Activated B cell treated with CpG ODN at 0.5 μM for 24 hours (primary cell): Measurements from ENCODE around the gene DNAI7. TPM values are rescaled to one million over a fixed set of nuclear protein-coding genes. Genes with fewer than 3 reads are reported as not detected.

Source experiments
- ATAC-seq: fragments of 200-7000 bp; cut with Tn5 transposase; one replicate; pipeline ENCODE4 v1.10.0; 2021; ENCODE audit warnings: low read depth, mild to moderate bottlenecking, moderate library complexity
- CTCF ChIA-PET: fragments of 350-600 bp; sonication (Branson Sonifier 250); formaldehyde crosslinking; loops from one replicate; lab custom pipeline; 2021; ENCODE audit warnings: antibody characterized with exemption; lab: Charles Lee
- POLR2A ChIA-PET: fragments of 350-600 bp; sonication (Branson Sonifier 250); formaldehyde crosslinking; loops from one replicate; lab custom pipeline; 2021; ENCODE audit warnings: antibody characterized with exemption; lab: Charles Lee
- DNase-seq: peaks from one replicate; pipeline ENCODE4 v3.0.0; 2022
- H3K27ac Mint-ChIP-seq: one replicate; pipeline ENCODE4 v1.8.0; 2020; ENCODE audit warnings: mixed read lengths
- H3K27me3 Mint-ChIP-seq: one replicate; pipeline ENCODE4 v1.8.0; 2021; ENCODE audit warnings: mixed read lengths
- H3K36me3 Mint-ChIP-seq: one replicate; pipeline ENCODE4 v1.8.0; 2021; ENCODE audit warnings: low read depth, mixed read lengths
- H3K4me1 Mint-ChIP-seq: one replicate; pipeline ENCODE4 v1.8.0; 2021; ENCODE audit warnings: mixed read lengths
- H3K4me3 Mint-ChIP-seq: one replicate; pipeline ENCODE4 v1.8.0; 2020; ENCODE audit warnings: mild to moderate bottlenecking, mixed read lengths
- H3K9me3 Mint-ChIP-seq: one replicate; pipeline ENCODE4 v1.8.0; 2020; ENCODE audit warnings: mixed read lengths
- intact Hi-C: fragments of 100-400 bp; cut with micrococcal nuclease; formaldehyde crosslinking; loops from one replicate; pipeline ENCODE4 v1.15.1; 2024
- total RNA-seq: library from RNA; stranded (reverse); gene quantifications from 2 replicates; pipeline ENCODE4 v1.2.3, GENCODE V29; 2022
- TF ChIP-seq, protein P1 (sequence below): fragments of 200-600 bp; IDR thresholded peaks from one replicate; pipeline ENCODE4 v1.8.0; 2022; ENCODE audit warnings: antibody characterized with exemption, mild to moderate bottlenecking

DNAI7 gene
- total RNA-seq, 1 donor from 2014 or later, result 0.27 TPM

DNA sequence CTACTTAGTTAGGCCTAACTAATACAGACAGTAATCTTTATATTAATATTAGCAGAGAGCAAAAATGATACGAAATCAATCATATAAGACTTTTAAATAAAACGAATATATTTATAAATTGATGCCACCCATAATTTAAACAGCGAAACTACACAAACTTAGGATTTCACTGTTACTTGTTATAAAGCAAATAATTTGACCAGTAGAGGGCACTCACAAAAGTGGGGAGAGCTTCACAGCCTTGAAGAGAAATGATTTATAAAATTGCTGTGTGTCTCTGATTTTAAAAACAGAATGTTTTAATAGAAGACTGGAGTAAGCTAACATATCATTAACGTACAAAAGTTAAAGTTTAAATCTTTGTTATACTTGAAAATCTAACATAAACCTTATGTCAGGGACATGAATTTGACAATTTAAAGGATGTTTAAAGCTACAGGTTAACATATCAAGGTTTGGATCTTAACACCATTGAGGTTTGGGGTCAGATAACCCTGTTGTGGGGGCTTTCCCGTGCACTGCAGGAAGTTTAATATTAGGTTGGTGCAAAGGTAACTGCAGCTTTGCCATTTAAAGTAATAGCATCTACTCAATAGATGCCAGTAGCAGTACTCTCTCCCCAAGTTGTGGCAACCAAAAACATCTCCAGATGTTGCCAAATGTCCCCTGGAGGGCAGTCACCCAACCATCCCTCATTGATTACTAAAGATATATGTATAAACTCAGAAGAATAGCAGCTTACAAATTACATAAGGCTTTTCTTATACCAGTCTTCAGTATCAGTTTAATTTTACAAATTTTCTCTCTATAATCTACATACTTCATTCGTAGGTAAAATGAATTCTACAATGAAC lies 46.4 kb upstream of the DNAI7 start:
- DNase-seq (no peak), ATAC-seq (peak; percentile 72)
- H3K9me3 Mint-ChIP-seq, result no peaks in the 10 kb centered on the region
- H3K27ac Mint-ChIP-seq, result no peak overlapping the region
- CTCF ChIA-PET, result interaction anchor here (0.8 to 2.4 kb wide), 20 partner anchors 9 to 245 kb away, joined by 3 to 14 read pairs (median 4); partner anchors contain the start of genes DNAI7, ETFRF1 and KRAS
- H3K27me3 Mint-ChIP-seq, result no peaks in the 10 kb centered on the region
- intact Hi-C loops, result loop anchor here (1.0 to 2.0 kb wide), 3 partner anchors 9 to 146 kb away; partner anchors contain the start of gene KRAS
- no peak overlapping the region for H3K4me3 Mint-ChIP-seq
- POLR2A ChIA-PET, result interaction anchor here (0.6 to 2.0 kb wide), 10 partner anchors 9 to 142 kb away, joined by 3 to 18 read pairs (median 6); partner anchors contain the start of genes DNAI7, ETFRF1 and KRAS
- TF ChIP-seq, protein P1, sequence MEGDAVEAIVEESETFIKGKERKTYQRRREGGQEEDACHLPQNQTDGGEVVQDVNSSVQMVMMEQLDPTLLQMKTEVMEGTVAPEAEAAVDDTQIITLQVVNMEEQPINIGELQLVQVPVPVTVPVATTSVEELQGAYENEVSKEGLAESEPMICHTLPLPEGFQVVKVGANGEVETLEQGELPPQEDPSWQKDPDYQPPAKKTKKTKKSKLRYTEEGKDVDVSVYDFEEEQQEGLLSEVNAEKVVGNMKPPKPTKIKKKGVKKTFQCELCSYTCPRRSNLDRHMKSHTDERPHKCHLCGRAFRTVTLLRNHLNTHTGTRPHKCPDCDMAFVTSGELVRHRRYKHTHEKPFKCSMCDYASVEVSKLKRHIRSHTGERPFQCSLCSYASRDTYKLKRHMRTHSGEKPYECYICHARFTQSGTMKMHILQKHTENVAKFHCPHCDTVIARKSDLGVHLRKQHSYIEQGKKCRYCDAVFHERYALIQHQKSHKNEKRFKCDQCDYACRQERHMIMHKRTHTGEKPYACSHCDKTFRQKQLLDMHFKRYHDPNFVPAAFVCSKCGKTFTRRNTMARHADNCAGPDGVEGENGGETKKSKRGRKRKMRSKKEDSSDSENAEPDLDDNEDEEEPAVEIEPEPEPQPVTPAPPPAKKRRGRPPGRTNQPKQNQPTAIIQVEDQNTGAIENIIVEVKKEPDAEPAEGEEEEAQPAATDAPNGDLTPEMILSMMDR, result peak; percentile 28
- H3K36me3 Mint-ChIP-seq, result peaks cover 64% of the 10 kb centered on the region
- H3K4me1 Mint-ChIP-seq, result peaks cover 15% of the 10 kb centered on the region

- Mint-ChIP-seq H3K4me1 (peaks cover 7% of the 10 kb centered on the region), H3K36me3 (peaks cover 53% of the 10 kb centered on the region), H3K27me3 (no peaks in the 10 kb centered on the region), H3K27ac (no peak overlapping the region), H3K4me3 (no peak overlapping the region), H3K9me3 (no peaks in the 10 kb centered on the region)
- TF ChIP-seq, protein P1, result no peak
- ChIA-PET CTCF (no interaction called here), POLR2A (interaction anchor here (1.5 kb wide), 1 partner anchor 14 kb away, joined by 3 read pairs; the partner anchor contains the start of gene KRAS)
- no peak for DNase-seq
- no peak for ATAC-seq
- intact Hi-C loops, result no loop called here
These were observed 41.7 kb upstream of the DNAI7 start for GRCh38 chr12:25236626-25237025.

- CTCF ChIA-PET, result no interaction called here
- POLR2A ChIA-PET, result interaction anchor here (1.5 kb wide), 1 partner anchor 15 kb away, joined by 3 read pairs; the partner anchor contains the start of gene KRAS
- Mint-ChIP-seq H3K4me3 (no peak overlapping the region), H3K27ac (no peak overlapping the region), H3K36me3 (peaks cover 55% of the 10 kb centered on the region), H3K9me3 (no peaks in the 10 kb centered on the region), H3K27me3 (no peaks in the 10 kb centered on the region), H3K4me1 (peaks cover 3% of the 10 kb centered on the region)
- no peak for DNase-seq
- intact Hi-C loops, result no loop called here
- TF ChIP-seq, protein P1, result no peak
- no peak for ATAC-seq
These were observed 41.2 kb upstream of the DNAI7 start for GRCh38 chr12:25236190-25236589.

DNA sequence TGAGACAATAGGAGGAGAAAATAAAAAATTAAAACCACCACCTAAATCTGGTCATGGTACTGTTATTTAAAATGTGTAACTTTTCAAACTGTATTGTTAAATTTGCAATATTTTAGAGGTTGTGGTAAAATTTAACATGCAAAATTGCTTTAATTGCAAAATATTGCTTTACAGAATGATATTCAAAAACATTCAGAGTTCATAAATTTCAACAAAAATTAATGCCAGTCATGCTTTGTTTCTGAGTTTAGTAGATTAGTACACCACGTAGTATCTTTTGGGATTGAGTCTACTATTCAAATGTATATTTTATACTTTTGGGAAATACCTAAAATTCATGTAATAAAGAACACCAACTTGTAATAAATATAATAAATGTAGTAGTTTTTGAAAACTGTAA lies 18.4 kb upstream of the DNAI7 start:
- H3K4me1 Mint-ChIP-seq, result no peaks in the 10 kb centered on the region
- TF ChIP-seq, protein P1, result no peak
- H3K27me3 Mint-ChIP-seq, result no peaks in the 10 kb centered on the region
- POLR2A ChIA-PET, result no interaction called here
- CTCF ChIA-PET, result no interaction called here
- peaks cover 34% of the 10 kb centered on the region for H3K36me3 Mint-ChIP-seq
- no peaks in the 10 kb centered on the region for H3K9me3 Mint-ChIP-seq
- DNase-seq (no peak), ATAC-seq (no peak)
- H3K4me3 Mint-ChIP-seq, result no peak overlapping the region
- H3K27ac Mint-ChIP-seq, result no peak overlapping the region
- intact Hi-C loops, result no loop called here

DNA sequence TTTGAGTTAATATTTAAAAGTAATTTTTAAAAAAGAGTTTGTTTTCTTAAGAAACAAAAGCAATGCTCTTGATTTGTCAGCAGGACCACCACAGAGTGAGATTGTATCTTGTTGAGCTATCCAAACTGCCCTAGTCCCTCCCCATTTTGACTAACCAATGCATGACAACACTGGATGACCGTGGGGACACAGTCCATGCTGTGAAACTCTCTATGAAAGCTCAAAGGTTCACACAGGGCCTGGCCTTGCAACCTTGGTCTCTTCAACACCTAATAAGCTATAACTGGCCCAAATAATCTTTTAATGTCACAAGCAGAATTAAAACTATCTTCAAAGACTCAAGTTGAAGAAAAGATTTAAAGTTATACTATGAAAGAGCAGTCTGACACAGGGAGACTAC lies 13.6 kb upstream of the DNAI7 start:
- intact Hi-C loops, result no loop called here
- H3K4me1 Mint-ChIP-seq, result no peaks in the 10 kb centered on the region
- H3K27ac Mint-ChIP-seq, result no peak overlapping the region
- peaks cover 48% of the 10 kb centered on the region for H3K36me3 Mint-ChIP-seq
- ChIA-PET POLR2A (no interaction called here), CTCF (interaction anchor here (0.7 kb wide), 1 partner anchor 33 kb away, joined by 3 read pairs; no protein-coding TSS in a partner anchor)
- no peak for DNase-seq
- TF ChIP-seq, protein P1, result no peak
- no peaks in the 10 kb centered on the region for H3K27me3 Mint-ChIP-seq
- H3K9me3 Mint-ChIP-seq, result no peaks in the 10 kb centered on the region
- H3K4me3 Mint-ChIP-seq, result no peak overlapping the region
- no peak for ATAC-seq
